GM12892 (cell line): ENCODE data around the gene PACSIN2.
"Not testable (repeated sequence)": the region's sequence is repeated elsewhere in the genome, so short reads cannot be mapped to it uniquely, and the experiment has no call there.

Experiments used
- DNase-seq: peaks from one replicate; pipeline ENCODE4 v3.0.0; 2011; ENCODE audit not compliant: insufficient read length
- FAIRE-seq: peaks from 2 replicates; lab custom pipeline; 2011; peaks lifted over from hg19 to GRCh38; lab: Jason Lieb, UNC
- POLR2A ChIP-seq: IDR thresholded peaks from 2 replicates; pipeline ENCODE4 v1.6.1; 2011; ENCODE audit warnings: low read depth, low read length, control low read depth
- POLR2AphosphoS5 ChIP-seq: IDR thresholded peaks from 2 replicates; pipeline ENCODE4 v1.6.1; 2011; ENCODE audit warnings: low read depth, low read length, control low read depth
- TAF1 ChIP-seq: IDR thresholded peaks from 2 replicates; pipeline ENCODE4 v1.6.1; 2011; ENCODE audit warnings: low read depth, mild to moderate bottlenecking, control low read depth, low read length, borderline replicate concordance

PACSIN2 gene

GRCh38 chr22:43007519-43008102, 7.3 kb downstream of the PACSIN2 start:
- TF ChIP-seq POLR2A (no peak), POLR2AphosphoS5 (no peak), TAF1 (no peak)

GRCh38 chr22:43006753-43007152, 8.2 kb downstream of the PACSIN2 start:
- no peak for TF ChIP-seq TAF1
- no peak for TF ChIP-seq POLR2A
- no peak for TF ChIP-seq POLR2AphosphoS5
- no peak for DNase-seq
- FAIRE-seq = no peak

More at GRCh38 chr22:43007519-43008102, 7.3 kb downstream of the PACSIN2 start:
- FAIRE-seq (no peak), DNase-seq (no peak)

- DNase-seq = no peak
- TF ChIP-seq POLR2AphosphoS5 (no peak), TAF1 (no peak), POLR2A (no peak)
- no peak for FAIRE-seq
These were observed 8.9 kb downstream of the PACSIN2 start for GRCh38 chr22:43006016-43006505.

GRCh38 chr22:43005106-43005505, 9.8 kb downstream of the PACSIN2 start:
- TF ChIP-seq TAF1 (no peak), POLR2AphosphoS5 (no peak), POLR2A (no peak)
- FAIRE-seq = no peak
- no peak for DNase-seq

- DNase-seq (no peak), FAIRE-seq (no peak)
These were observed 10.4 kb downstream of the PACSIN2 start for GRCh38 chr22:43004362-43005035.

GRCh38 chr22:43002202-43002586, 12.8 kb downstream of the PACSIN2 start:
- DNase-seq (no peak), FAIRE-seq (no peak)
- TF ChIP-seq POLR2AphosphoS5 (no peak), TAF1 (no peak)

More at GRCh38 chr22:43004362-43005035, 10.4 kb downstream of the PACSIN2 start:
- no peak for TF ChIP-seq TAF1
- TF ChIP-seq POLR2AphosphoS5 = no peak
- no peak for TF ChIP-seq POLR2A

- no peak for TF ChIP-seq POLR2A
- no peak for TF ChIP-seq POLR2AphosphoS5
- no peak for TF ChIP-seq TAF1
- peak; percentile 94 for FAIRE-seq
- no peak for DNase-seq
These were observed 13.4 kb downstream of the PACSIN2 start for GRCh38 chr22:43001271-43002201.

GRCh38 chr22:43000441-43001175, 14.3 kb downstream of the PACSIN2 start:
- no peak for DNase-seq
- no peak for TF ChIP-seq TAF1
- no peak for TF ChIP-seq POLR2A
- TF ChIP-seq POLR2AphosphoS5 = no peak
- FAIRE-seq = no peak

GRCh38 chr22:42997582-42998090, 17.3 kb downstream of the PACSIN2 start:
- DNase-seq (no peak), FAIRE-seq (peak; percentile 61)
- no peak for TF ChIP-seq TAF1
- TF ChIP-seq POLR2A = no peak
- TF ChIP-seq POLR2AphosphoS5 = no peak

GRCh38 chr22:42996646-42997365, 18.1 kb downstream of the PACSIN2 start:
- FAIRE-seq = no peak
- DNase-seq = no peak
- no peak for TF ChIP-seq TAF1
- TF ChIP-seq POLR2AphosphoS5 = no peak
- TF ChIP-seq POLR2A = no peak

- FAIRE-seq, DNase-seq: not testable (repeated sequence)
These were observed 19.3 kb downstream of the PACSIN2 start for GRCh38 chr22:42995654-42996053.
